Prostate gland (tissue), 2 donors: ENCODE measurements around the gene SNX25. TPM values are rescaled to one million over a fixed set of nuclear protein-coding genes. Genes with fewer than 3 reads are reported as not detected.

Source experiments
- DNase-seq: peaks from one replicate; pipeline ENCODE4 v3.0.0-alpha.2; 2019; ENCODE audit warnings: low spot score
- H3K27ac ChIP-seq, 2 donors: fragments of 200-600 bp; sonication (generic); 2 replicates each; pipeline ENCODE4 v1.5.1; 2017 to 2019
- H3K27me3 ChIP-seq: fragments of 200-600 bp; sonication (generic); replicated peaks from 2 replicates; pipeline ENCODE4 v1.5.1; 2019; ENCODE audit not compliant: insufficient read depth
- H3K36me3 ChIP-seq, 2 donors: fragments of 200-600 bp; sonication (generic); 1 replicate in 1 of 2; 2 replicates in 1 of 2; pipeline versions ENCODE4 v1.5.1 to v1.8.1; 2017 to 2019
- H3K4me1 ChIP-seq: fragments of 200-600 bp; sonication (generic); replicated peaks from 2 replicates; pipeline ENCODE4 v1.5.1; 2019
- H3K4me3 ChIP-seq, 2 donors: fragments of 200-600 bp; sonication (generic); 2 replicates each; pipeline ENCODE4 v1.5.1; 2017 to 2019
- H3K9me3 ChIP-seq: fragments of 200-600 bp; sonication (generic); 2 replicates; pipeline ENCODE4 v1.5.1; 2017
- POLR2A ChIP-seq: fragments of 450-650 bp; IDR thresholded peaks from one replicate; pipeline ENCODE4 v1.6.1; 2016; ENCODE audit warnings: antibody characterized with exemption, mild to moderate bottlenecking
- POLR2AphosphoS5 ChIP-seq: sonication (generic); formaldehyde crosslinking; IDR thresholded peaks from one replicate; pipeline ENCODE4 v1.6.1; 2017; ENCODE audit warnings: antibody characterized with exemption
- WGBS: methylation state at CpG from one replicate; pipeline ENCODE4 v1.1.5; 2018; 5-methylcytosine and 5-hydroxymethylcytosine counted together
- intact Hi-C: fragments of 100-400 bp; cut with DNase I; formaldehyde crosslinking; loops from one replicate; pipeline ENCODE4 v1.14.2; 2022
- total RNA-seq, 2 donors: library from RNA; depleted of rRNA; stranded (reverse); fragments of >200 nt; gene quantifications; one replicate each; pipeline ENCODE4 v1.1.0, GENCODE V29; 2016
- TF ChIP-seq, protein P1 (sequence below), 4 experiments: fragments of 200-600 bp in 2 of 4; fragments of 450-650 bp in 2 of 4; sonication (generic) in 2 of 4; IDR thresholded peaks; 1 replicate in 3 of 4; 2 replicates in 1 of 4; pipeline ENCODE4 v1.5.1; 2016 to 2019; ENCODE audit warnings: antibody characterized with exemption in 4 of 4, mild to moderate bottlenecking in 2 of 4, moderate library complexity in 2 of 4

Gene SNX25
- total RNA-seq, 2 donors from 2014 or later: 26.4 to 49.5 TPM

DNA sequence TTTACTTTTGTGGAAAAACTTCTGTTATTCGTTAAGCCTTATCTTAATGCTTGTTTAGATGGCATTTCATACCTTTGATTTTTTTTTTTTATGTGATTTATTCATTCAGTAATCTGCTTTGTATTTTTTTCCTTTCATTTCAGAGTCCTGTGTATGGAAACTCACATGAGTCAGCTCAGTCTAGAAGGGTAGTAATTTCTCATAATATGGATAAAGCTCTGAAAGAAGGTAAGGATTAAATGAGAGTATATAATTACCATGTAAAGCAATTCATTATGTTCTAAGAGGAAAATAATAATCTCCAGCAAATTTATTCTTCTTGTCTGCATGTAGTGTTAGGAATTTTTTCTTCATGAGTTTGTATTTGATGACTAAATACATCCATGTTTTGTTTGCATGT, 37.8 kb downstream of the SNX25 start:
- no peaks in the 10 kb centered on the region for H3K9me3 ChIP-seq
- H3K4me1 ChIP-seq: peaks cover 2% of the 10 kb centered on the region
- no peak for TF ChIP-seq POLR2AphosphoS5
- TF ChIP-seq POLR2A: no peak
- TF ChIP-seq, protein P1, sequence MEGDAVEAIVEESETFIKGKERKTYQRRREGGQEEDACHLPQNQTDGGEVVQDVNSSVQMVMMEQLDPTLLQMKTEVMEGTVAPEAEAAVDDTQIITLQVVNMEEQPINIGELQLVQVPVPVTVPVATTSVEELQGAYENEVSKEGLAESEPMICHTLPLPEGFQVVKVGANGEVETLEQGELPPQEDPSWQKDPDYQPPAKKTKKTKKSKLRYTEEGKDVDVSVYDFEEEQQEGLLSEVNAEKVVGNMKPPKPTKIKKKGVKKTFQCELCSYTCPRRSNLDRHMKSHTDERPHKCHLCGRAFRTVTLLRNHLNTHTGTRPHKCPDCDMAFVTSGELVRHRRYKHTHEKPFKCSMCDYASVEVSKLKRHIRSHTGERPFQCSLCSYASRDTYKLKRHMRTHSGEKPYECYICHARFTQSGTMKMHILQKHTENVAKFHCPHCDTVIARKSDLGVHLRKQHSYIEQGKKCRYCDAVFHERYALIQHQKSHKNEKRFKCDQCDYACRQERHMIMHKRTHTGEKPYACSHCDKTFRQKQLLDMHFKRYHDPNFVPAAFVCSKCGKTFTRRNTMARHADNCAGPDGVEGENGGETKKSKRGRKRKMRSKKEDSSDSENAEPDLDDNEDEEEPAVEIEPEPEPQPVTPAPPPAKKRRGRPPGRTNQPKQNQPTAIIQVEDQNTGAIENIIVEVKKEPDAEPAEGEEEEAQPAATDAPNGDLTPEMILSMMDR (IDR thresholded peaks at IDR 0.05): no peak
- no peaks in the 10 kb centered on the region for H3K27me3 ChIP-seq
- no peak overlapping the region for H3K27ac ChIP-seq
- no peaks in the 10 kb centered on the region for H3K36me3 ChIP-seq
- no peak overlapping the region for H3K4me3 ChIP-seq
- no peak for DNase-seq
- WGBS: 88% methylated on average over 1 of the region's 1 CpG
- intact Hi-C loops: no loop called here

DNA sequence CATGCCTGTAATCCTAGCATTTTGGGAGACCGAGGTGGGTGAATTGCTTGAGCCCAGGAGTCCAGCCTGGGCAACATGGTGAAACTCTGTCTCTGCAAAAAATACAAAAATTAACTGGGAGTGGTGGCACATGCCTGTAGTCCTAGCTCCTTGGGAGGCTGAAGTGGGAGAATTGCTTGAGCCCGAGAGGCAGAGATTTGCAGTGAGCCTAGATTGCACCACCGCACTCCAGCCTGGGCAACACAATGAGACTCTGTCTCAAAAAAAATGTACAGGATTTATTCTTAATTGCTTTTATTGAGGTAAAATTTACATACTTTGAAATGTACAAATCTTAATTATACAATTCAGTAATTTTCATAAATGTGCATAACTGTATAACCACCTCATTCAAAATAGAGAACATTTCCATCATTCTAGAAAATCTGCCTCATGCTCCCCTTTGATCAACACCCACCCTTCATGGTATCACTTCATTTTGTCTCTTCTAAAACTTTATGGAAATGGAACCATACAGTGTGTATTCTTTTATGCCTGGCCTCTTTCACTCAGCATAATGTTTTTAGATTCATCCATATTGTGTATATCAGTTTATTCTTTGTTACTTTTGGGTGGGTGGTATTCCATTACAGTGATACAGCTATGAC, 39.1 kb downstream of the SNX25 start:
- Histone ChIP-seq H3K27ac (no peak overlapping the region), H3K36me3 (no peaks in the 10 kb centered on the region), H3K27me3 (no peaks in the 10 kb centered on the region), H3K9me3 (no peaks in the 10 kb centered on the region), H3K4me3 (no peak overlapping the region), H3K4me1 (peaks cover 2% of the 10 kb centered on the region)
- TF ChIP-seq POLR2A (no peak), POLR2AphosphoS5 (no peak)
- TF ChIP-seq, protein P1 (IDR thresholded peaks at IDR 0.05): no peak
- DNase-seq: no peak
- intact Hi-C loops: no loop called here
- 98% methylated on average over 3 of the region's 3 CpGs for WGBS

DNA sequence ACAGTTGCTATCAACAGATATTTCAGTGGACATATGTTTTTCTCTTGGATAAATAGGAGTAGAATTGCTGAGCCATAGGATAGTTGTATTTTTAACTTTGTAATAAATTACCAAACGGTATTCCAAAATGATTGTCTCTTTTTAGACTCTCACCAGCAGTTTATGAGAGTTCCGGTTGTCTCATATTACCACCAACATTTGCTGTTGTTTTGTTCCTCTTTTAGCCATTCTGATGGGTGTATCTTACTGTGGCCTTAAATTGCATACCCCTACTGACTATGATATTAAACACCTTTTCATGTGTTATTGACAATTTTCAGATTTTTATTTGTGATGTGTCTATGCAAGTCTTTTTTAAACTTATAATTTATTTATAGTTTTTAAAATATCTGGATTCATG, 39.7 kb downstream of the SNX25 start:
- intact Hi-C loops: no loop called here
- no peak for DNase-seq
- H3K36me3 ChIP-seq: no peaks in the 10 kb centered on the region
- 60% methylated on average over 2 of the region's 2 CpGs for WGBS
- H3K27ac ChIP-seq: no peak overlapping the region
- peaks cover 2% of the 10 kb centered on the region for H3K4me1 ChIP-seq
- no peak overlapping the region for H3K4me3 ChIP-seq
- TF ChIP-seq, protein P1 (IDR thresholded peaks at IDR 0.05): no peak
- H3K27me3 ChIP-seq: no peaks in the 10 kb centered on the region
- no peaks in the 10 kb centered on the region for H3K9me3 ChIP-seq

DNA sequence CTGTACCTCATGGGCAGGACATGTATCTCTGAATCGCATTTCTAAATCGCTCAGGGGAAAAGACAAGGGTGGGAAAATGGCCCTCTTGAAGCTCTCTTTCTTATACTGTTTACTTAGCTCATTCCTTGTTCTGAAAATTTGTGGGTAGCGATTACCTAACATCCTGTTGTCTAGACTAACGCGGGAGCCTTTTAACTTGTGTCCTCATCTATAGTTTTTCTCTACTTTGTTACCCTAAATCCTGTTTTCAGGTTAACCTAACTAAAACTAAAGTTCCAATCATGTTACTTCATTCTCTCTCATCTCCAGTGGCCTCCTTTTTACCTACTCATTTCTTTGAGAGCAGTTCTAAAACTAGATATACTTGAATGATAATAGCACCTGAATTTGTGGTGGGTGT, 45.0 kb downstream of the SNX25 start:
- 68% methylated on average over 5 of the region's 5 CpGs for WGBS
- Histone ChIP-seq H3K4me1 (no peaks in the 10 kb centered on the region), H3K9me3 (no peaks in the 10 kb centered on the region), H3K36me3 (no peaks in the 10 kb centered on the region), H3K27ac (no peak overlapping the region), H3K4me3 (no peak overlapping the region), H3K27me3 (no peaks in the 10 kb centered on the region)
- intact Hi-C loops: no loop called here
- TF ChIP-seq, protein P1 (IDR thresholded peaks at IDR 0.05): no peak
- no peak for TF ChIP-seq POLR2A
- no peak for TF ChIP-seq POLR2AphosphoS5
- DNase-seq: no peak

DNA sequence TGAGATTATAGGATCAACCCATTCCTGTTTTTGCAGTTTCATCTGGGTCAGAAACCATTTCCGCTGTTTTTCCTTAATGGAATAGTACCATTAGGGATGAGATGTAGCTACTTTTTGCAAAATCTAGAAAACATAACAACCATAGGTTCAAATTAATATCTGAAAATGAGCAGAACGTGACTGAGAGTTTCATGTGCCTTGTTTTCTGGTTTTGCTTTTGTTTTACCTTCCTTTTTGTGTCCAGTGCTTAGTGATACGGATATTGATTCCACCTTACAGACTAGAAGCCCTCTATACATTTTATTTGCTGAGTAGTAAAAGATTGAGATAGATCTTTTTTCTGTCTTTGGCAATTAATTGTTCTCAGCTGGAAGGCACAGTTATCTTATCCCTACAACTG, 46.5 kb downstream of the SNX25 start:
- intact Hi-C loops: no loop called here
- WGBS: 76% methylated on average over 3 of the region's 3 CpGs

More for the DNA sequence above, 46.5 kb downstream of the SNX25 start:
- Histone ChIP-seq H3K4me3 (no peak overlapping the region), H3K36me3 (no peaks in the 10 kb centered on the region), H3K4me1 (no peaks in the 10 kb centered on the region), H3K9me3 (no peaks in the 10 kb centered on the region), H3K27ac (no peak overlapping the region), H3K27me3 (no peaks in the 10 kb centered on the region)
- no peak for TF ChIP-seq POLR2AphosphoS5
- TF ChIP-seq POLR2A: no peak
- no peak for DNase-seq
